HG03571 (cell line): ENCODE measurements around the gene CFHR3.
"Not testable (repeated sequence)": the region's sequence is repeated elsewhere in the genome, so short reads cannot be mapped to it uniquely, and the experiment has no call there.

ENCODE experiments used
- ATAC-seq: cut with Tn5 transposase; IDR thresholded peaks from one replicate; pipeline ENCODE4 v1.9.1; 2021; ENCODE audit not compliant: unreplicated experiment

Gene CFHR3

DNA sequence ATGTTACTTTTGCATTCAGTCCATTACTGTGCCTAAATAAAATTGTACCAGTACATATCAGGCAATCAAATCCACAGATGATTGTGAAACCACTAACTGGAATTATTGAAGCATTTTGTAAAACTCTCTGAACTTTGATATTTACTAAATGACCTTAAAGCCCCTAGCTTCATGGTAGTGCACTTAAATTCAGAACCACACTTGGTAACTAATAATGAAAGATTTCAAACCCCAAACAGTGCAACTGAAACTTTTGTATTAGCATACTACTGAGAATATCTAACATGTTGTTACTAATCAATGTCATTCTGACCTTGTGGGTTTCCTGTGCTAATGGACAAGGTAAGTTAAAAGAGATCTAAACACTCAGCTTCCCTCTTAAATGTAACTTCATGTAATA lies at the start of gene CFHR3:
CFHR3 (plus strand) TSS at position 238 of the 400 bp plus-strand sequence; CDS start at position 285, 47 bp downstream.
- no peak for ATAC-seq

DNA sequence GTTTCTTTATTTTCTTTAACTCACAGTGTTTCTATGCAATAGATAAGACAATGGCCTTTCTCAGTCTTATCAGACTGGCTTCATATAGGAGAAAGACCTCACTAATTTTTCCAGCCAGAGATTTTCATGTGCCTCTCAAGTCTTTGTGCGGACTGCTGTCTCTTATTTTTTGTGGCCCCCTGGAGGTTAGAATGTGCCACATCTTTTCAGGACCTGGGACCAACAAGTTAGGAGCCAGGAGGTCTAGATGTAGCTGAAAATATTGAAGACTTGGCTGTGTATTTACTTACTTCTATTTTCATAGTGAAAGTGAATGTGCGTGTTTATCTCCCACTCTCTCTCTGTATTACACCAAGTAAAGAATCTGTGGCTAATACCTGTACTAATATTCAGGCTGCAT lies 42.1 kb upstream of the CFHR3 start:
- no peak for ATAC-seq

- ATAC-seq = no peak
Observed at GRCh38 chr1:196733091-196733970, 41.3 kb upstream of the CFHR3 start.

DNA sequence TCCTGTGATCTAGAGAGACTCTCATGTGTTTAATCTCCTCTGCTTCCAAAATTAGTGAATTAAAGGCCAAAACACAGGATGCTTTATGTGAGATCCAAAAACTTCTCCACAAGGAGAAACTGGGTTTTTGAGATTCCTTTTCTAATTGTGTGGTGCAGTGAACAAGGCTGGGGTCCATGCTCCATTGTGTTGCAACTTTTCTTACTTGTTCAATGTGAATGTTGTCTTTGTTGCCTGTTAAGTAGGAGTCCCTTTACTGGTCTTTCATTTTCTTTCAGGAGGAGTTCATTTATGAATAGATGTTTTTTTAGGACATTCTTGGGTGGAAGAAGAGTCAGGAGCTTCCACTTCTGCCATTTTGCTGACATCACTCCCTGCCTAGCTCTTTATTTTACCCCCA lies 40.6 kb upstream of the CFHR3 start:
- no peak for ATAC-seq

DNA sequence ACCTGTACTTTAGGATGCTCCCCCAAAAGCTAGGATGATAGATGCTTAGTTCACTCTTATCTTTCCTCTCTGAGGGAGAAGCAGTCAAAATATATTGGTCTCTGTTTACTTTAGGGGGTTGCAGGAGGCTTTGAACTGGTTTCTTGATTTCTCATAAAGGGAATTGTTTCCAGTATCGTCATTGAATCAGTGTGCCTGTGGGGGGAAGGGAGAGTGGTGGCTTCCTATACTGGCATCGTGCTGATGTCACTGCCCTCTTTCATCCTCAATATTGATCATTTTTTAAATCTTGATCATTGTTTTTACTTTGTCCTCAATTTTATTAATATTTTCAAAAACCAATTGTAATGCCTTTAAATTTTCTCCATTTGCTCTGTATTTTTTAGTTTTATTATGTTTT lies 40.2 kb upstream of the CFHR3 start:
- no peak for ATAC-seq

DNA sequence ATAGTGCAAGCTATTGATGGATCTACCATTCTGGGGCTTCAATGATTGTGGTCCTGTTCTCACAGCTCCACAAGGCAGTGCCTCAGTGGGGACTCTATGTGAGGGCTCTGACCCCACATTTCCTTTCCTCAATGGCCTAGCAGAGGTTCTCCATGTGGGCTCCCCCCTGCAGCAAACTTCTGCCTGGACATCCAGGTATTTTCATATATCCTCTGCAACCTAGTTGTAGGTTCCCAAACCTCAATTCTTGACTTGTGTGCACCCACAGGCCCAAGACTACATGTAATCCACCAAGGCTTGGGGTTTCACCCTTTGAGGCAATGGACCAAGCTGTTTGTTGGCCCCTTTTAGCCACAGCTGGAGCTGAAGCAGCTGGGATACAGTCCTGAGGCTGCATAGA lies 35.9 kb upstream of the CFHR3 start:
- ATAC-seq = no peak

GRCh38 chr1:196743244-196743643 lies 31.4 kb upstream of the CFHR3 start:
- peak; percentile 55 for ATAC-seq

DNA sequence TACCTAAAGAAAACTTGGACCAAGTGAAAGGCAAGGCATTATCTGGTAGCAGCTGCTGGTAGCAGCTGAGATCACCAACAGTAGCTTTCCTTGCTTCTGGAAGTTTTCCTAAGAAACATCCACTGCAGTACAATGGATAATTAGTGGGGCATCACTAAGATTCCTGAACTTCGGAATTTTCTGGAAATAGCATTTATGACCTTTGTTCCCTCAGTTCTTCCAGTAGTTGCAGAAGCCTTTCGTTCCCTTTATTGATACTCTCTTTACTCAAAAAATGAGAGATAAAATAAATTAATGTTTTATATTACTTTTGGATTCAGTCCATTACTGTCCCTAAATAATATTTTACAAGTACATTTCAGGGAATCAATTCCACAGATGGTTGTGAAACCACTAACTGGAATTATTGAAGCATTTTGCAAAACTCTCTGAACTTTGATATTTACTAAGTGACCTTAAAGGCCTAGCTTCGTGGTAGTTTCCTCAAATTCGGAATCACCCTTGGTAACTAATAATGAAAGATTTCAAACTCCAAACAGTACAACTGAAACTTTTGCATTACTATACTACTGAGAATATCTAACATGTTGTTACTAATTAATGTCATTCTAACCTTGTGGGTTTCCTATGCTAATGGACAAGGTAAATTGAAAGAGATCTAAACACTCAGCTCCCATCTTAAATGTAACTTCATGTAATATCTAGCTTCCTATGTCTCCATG lies 9.5 kb upstream of the CFHR3 start:
- not testable (repeated sequence) for ATAC-seq

DNA sequence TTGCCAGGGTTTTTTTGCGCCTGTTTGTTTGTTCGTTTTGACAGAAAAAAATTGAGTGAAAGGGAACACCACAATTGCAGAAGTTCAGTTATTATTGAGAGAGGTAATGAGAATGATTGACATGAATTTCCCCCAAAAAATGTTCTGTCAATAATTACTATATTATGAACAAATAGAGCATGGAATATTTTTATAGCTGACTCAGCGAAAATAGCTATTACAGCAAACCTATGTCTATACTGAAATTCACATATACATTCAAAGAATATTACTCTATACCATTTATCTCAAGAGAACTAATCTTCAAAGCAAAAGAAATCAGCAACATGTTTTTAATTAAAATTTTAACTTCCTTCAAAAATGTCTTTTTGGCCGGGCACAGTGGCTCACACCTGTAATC lies 4.8 kb upstream of the CFHR3 start:
- ATAC-seq = not testable (repeated sequence)

- no peak for ATAC-seq
Observed at GRCh38 chr1:196773713-196774112, 927 bp upstream of the CFHR3 start.

GRCh38 chr1:196774175-196774574 lies 465 bp upstream of the CFHR3 start:
- ATAC-seq = no peak

DNA sequence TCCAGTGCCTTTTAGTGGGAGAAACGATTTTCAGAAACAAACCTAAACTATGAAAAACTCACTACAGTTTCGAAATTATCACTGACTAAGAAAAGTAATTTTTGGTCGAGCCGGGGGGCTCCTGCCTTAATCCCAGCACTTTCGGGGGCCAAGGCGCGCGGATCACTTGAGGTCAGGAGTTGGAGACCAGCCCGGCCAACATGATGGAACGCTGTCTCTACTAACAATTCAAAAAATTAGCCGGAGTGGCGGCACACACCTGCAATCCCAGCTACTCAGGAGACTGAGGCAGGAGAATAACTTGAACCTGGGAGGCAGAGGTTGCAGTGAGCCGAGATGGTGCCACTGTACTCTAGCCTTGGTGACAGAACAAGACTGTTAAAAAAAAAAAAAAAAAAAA lies 3.0 kb downstream of the CFHR3 start:
- no peak for ATAC-seq

- ATAC-seq = no peak
Observed at GRCh38 chr1:196779093-196779492, 4.5 kb downstream of the CFHR3 start.

DNA sequence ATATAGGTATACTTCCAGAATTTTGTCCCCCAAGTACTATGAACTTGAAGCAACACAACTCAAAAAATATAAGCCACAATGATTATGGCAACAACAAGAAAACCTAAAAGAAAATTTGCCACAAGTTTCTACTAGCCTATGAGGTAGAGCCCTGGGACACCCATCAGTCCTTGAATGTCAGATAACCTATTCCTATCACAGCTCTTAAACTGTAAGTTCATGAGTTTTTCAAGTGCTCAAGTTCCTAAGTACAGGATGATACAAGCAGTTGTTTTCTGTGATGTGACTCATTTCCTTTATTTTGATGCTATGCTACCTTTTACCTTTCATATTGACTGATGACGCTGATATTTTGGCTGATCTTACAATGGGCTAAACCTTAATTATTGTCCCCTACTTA lies 16.6 kb downstream of the CFHR3 start:
- ATAC-seq = not testable (repeated sequence)

DNA sequence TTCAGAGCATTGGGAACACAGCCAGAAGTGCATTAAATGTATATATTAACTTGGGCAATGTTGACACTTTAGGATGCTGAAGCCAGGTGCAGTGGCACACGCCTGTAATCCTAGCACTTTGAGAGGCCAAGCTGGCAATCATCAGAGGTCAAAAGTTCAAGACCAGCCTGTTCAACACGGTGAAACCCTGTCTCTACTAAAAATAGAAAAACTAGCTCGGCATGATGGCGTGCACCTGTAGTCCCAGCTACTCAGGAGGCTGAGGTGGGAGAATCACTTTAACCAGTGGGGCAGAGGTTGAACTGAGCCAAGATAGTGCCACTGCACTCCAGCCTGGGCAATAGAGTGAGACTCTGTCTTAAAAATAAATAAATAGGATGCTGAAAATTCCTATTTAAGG lies 19.5 kb downstream of the CFHR3 start:
- not testable (repeated sequence) for ATAC-seq

DNA sequence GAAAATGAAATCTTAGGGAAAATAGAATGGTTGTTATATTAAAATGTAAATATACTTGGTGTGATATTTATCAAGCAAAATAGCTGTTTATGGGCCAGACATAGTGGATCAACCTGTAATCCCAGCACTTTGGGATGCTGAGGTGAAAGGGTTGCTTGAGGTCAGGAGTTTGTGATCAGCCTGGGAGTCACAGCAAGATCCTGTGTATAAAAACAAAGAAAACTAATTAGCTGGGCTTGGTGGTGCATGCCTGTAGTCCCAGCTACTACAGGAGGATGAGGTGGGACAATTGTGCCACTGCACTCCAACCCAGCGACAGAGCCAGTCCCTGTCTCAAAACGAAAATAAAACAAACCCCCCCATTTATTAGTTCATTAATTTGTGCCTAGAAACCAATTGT lies 23.3 kb downstream of the CFHR3 start:
- ATAC-seq = no peak

DNA sequence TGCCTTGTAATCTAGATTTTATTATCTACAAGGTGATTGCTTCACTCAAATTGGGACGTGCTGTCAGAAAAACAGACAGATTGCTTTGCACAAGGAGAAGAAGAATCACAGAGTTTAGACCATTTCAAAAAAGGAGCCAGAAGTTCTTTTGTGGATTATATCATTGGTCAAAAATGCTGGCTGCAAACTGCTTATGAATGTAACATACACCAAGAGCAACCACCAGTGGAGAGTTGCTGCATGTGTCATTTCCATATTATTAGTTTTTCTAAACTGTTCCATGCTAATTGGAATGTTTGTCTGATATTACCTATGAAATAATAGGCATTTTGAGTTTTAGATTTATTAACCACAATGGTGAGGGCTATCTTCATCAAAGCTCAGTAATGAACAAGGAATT lies 27.3 kb downstream of the CFHR3 start:
- not testable (repeated sequence) for ATAC-seq

- no peak for ATAC-seq
Observed at GRCh38 chr1:196808529-196809235, 34.0 kb downstream of the CFHR3 start.

- not testable (repeated sequence) for ATAC-seq
Observed at GRCh38 chr1:196817442-196817841, 42.8 kb downstream of the CFHR3 start.

DNA sequence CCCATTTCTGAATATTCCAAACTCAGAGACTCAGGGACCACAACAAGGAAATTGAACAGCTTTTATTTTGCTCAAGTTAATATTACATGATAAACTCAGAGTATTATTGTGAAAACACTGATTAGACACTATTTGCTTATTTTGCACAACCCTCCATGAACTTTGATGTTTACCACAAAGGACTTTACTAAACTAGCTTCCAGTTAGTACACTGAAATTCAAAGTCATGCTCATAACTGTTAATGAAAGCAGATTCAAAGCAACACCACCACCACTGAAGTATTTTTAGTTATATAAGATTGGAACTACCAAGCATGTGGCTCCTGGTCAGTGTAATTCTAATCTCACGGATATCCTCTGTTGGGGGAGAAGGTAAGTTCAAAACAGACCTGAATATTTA lies 44.9 kb downstream of the CFHR3 start, which contains the start of gene CFHR1:
CFHR1 (plus strand) TSS at position 201 of the 400 bp plus-strand sequence; CDS start at position 315, 114 bp downstream.
- ATAC-seq = not testable (repeated sequence)

- ATAC-seq = not testable (repeated sequence)
Observed at GRCh38 chr1:196827860-196828259, 53.2 kb downstream of the CFHR3 start.
